ENCODE data around the gene TMEM51.

DNA sequence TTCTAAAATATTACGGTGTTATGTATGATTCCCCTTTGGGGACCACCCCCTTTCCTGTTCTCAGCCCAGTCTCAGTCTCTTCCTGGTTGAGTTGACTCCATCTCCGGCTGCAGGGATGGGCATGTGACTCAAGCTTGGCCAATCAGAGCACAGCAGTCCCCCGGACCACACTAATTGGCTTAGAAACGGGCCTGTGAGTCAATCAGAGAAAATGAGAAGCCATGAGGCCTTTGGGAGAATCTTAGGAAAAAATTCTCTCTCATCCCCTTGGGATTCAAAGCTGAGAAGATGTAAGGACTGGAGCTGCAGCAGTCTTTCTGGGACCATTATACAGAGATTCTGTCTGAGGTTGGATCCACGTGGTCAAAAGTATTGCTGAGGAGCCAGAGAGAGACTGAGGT, 82.8 kb downstream of the TMEM51 start:
- TF ChIP-seq, protein P1, sequence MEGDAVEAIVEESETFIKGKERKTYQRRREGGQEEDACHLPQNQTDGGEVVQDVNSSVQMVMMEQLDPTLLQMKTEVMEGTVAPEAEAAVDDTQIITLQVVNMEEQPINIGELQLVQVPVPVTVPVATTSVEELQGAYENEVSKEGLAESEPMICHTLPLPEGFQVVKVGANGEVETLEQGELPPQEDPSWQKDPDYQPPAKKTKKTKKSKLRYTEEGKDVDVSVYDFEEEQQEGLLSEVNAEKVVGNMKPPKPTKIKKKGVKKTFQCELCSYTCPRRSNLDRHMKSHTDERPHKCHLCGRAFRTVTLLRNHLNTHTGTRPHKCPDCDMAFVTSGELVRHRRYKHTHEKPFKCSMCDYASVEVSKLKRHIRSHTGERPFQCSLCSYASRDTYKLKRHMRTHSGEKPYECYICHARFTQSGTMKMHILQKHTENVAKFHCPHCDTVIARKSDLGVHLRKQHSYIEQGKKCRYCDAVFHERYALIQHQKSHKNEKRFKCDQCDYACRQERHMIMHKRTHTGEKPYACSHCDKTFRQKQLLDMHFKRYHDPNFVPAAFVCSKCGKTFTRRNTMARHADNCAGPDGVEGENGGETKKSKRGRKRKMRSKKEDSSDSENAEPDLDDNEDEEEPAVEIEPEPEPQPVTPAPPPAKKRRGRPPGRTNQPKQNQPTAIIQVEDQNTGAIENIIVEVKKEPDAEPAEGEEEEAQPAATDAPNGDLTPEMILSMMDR (IDR thresholded peaks at IDR 0.05; ENCODE audit: insufficient read depth, low read depth, low read length) = no peak
- TF ChIP-seq EZH2 (IDR thresholded peaks at IDR 0.05; ENCODE audit: insufficient read depth, low read length) = no peak

Data from astrocyte (in vitro differentiated cells and primary cell).